HG02943 (cell line): ENCODE measurements around the gene AHCTF1.

ENCODE experiments used
- ATAC-seq: cut with Tn5 transposase; IDR thresholded peaks from one replicate; pipeline ENCODE4 v1.9.1; 2021; ENCODE audit warnings: mild to moderate bottlenecking, low read depth, moderate library complexity; ENCODE audit not compliant: unreplicated experiment

Gene AHCTF1

GRCh38 chr1:246931549-246932365, at the start of gene AHCTF1:
TSS of gene AHCTF1 (minus strand) at chr1:246931948. CDS start at chr1:246918370, 13,578 bp downstream.
- ATAC-seq: peak; percentile 94

- no peak for ATAC-seq
These were observed 47.0 kb upstream of the AHCTF1 start for GRCh38 chr1:246978785-246979184.

GRCh38 chr1:246978281-246978680, 46.5 kb upstream of the AHCTF1 start:
- no peak for ATAC-seq

GRCh38 chr1:246971969-246972368, 40.2 kb upstream of the AHCTF1 start:
- no peak for ATAC-seq

- no peak for ATAC-seq
These were observed 39.5 kb upstream of the AHCTF1 start for GRCh38 chr1:246971090-246971721.

GRCh38 chr1:246969621-246970020, 37.9 kb upstream of the AHCTF1 start:
- no peak for ATAC-seq

- no peak for ATAC-seq
These were observed 34.8 kb upstream of the AHCTF1 start for GRCh38 chr1:246966502-246966901.

GRCh38 chr1:246959944-246960693, 28.4 kb upstream of the AHCTF1 start:
- no peak for ATAC-seq

- no peak for ATAC-seq
These were observed 22.4 kb upstream of the AHCTF1 start for GRCh38 chr1:246954126-246954525.

- ATAC-seq: no peak
These were observed 19.7 kb upstream of the AHCTF1 start for GRCh38 chr1:246951413-246951812.

- ATAC-seq: no peak
These were observed 18.2 kb upstream of the AHCTF1 start for GRCh38 chr1:246949956-246950355.

- no peak for ATAC-seq
These were observed 15.5 kb upstream of the AHCTF1 start for GRCh38 chr1:246947255-246947654.

GRCh38 chr1:246946366-246946765, 14.6 kb upstream of the AHCTF1 start:
- no peak for ATAC-seq

- ATAC-seq: no peak
These were observed 3.0 kb upstream of the AHCTF1 start for GRCh38 chr1:246934765-246935164.

- no peak for ATAC-seq
These were observed 2.1 kb upstream of the AHCTF1 start for GRCh38 chr1:246933893-246934292.

- ATAC-seq: no peak
These were observed 585 bp upstream of the AHCTF1 start for GRCh38 chr1:246932366-246932700.

- peak; percentile 23 for ATAC-seq
These were observed 759 bp downstream of the AHCTF1 start for GRCh38 chr1:246930830-246931548.

- no peak for ATAC-seq
These were observed 5.6 kb downstream of the AHCTF1 start for GRCh38 chr1:246925997-246926626.

GRCh38 chr1:246923900-246924299, 7.8 kb downstream of the AHCTF1 start:
- no peak for ATAC-seq

- ATAC-seq: no peak
These were observed 8.3 kb downstream of the AHCTF1 start for GRCh38 chr1:246923482-246923881.
